Colonic mucosa (tissue), 4 donors: ENCODE measurements around the gene BEST3. TPM values are rescaled to one million over a fixed set of nuclear protein-coding genes. Genes with fewer than 3 reads are reported as not detected.

Experiments used
- DNase-seq: peaks from one replicate; pipeline ENCODE4 v3.0.0-alpha.2; 2020
- H3K27ac ChIP-seq: fragments of 200-600 bp; one replicate; pipeline ENCODE4 v1.8.0; 2021
- H3K27me3 ChIP-seq: fragments of 200-600 bp; one replicate; pipeline ENCODE4 v1.8.0; 2021
- H3K36me3 ChIP-seq: fragments of 200-600 bp; one replicate; pipeline ENCODE4 v1.8.0; 2021
- H3K4me1 ChIP-seq: fragments of 200-600 bp; one replicate; pipeline ENCODE4 v1.8.0; 2021; ENCODE audit warnings: mild to moderate bottlenecking
- H3K4me3 ChIP-seq: fragments of 200-600 bp; one replicate; pipeline ENCODE4 v1.8.0; 2021
- H3K9ac ChIP-seq, 2 donors: one replicate each; pipeline ENCODE4 v1.7.0; 2013; ENCODE audit warnings: control low read depth in 2 of 2, low read depth in 2 of 2, low read length in 2 of 2
- H3K9me3 ChIP-seq: fragments of 200-600 bp; one replicate; pipeline ENCODE4 v1.8.0; 2021
- intact Hi-C: fragments of 100-400 bp; cut with DNase I; formaldehyde crosslinking; loops from one replicate; pipeline ENCODE4 v1.14.1; 2022
- total RNA-seq, 2 donors: library from RNA; stranded (reverse); fragmentation: NEBNext Ultra II Directional in 1 of 2; extraction: Animal tissue kit (Norgen Biotek cat#: 25700) in 1 of 2; gene quantifications; one replicate each; pipeline ENCODE4 v1.2.1, GENCODE V29; 2021
- TF ChIP-seq, protein P1 (sequence below): fragments of 200-600 bp; IDR thresholded peaks from one replicate; pipeline ENCODE4 v1.8.0; 2022; ENCODE audit warnings: antibody characterized with exemption, mild to moderate bottlenecking
- donor health status: healthy.
- donor health status: DM: no; HTN: no; CAD: no.
- donor health status: DM: no; HTN: no; CAD: no.

Gene BEST3
- total RNA-seq, 2 donors from 2014 or later, result not detected

- H3K27me3 ChIP-seq, result no peaks in the 10 kb centered on the region
- intact Hi-C loops, result no loop called here
- no peak overlapping the region for H3K4me3 ChIP-seq
- TF ChIP-seq, protein P1, sequence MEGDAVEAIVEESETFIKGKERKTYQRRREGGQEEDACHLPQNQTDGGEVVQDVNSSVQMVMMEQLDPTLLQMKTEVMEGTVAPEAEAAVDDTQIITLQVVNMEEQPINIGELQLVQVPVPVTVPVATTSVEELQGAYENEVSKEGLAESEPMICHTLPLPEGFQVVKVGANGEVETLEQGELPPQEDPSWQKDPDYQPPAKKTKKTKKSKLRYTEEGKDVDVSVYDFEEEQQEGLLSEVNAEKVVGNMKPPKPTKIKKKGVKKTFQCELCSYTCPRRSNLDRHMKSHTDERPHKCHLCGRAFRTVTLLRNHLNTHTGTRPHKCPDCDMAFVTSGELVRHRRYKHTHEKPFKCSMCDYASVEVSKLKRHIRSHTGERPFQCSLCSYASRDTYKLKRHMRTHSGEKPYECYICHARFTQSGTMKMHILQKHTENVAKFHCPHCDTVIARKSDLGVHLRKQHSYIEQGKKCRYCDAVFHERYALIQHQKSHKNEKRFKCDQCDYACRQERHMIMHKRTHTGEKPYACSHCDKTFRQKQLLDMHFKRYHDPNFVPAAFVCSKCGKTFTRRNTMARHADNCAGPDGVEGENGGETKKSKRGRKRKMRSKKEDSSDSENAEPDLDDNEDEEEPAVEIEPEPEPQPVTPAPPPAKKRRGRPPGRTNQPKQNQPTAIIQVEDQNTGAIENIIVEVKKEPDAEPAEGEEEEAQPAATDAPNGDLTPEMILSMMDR, result no peak
- H3K9me3 ChIP-seq, result no peaks in the 10 kb centered on the region
- H3K36me3 ChIP-seq, result no peaks in the 10 kb centered on the region
- no peaks in the 10 kb centered on the region for H3K4me1 ChIP-seq
- no peak overlapping the region for H3K27ac ChIP-seq
- no peak overlapping the region for H3K9ac ChIP-seq
- DNase-seq, result no peak
Observed at GRCh38 chr12:69712826-69713225, 13.7 kb upstream of the BEST3 start.

DNA sequence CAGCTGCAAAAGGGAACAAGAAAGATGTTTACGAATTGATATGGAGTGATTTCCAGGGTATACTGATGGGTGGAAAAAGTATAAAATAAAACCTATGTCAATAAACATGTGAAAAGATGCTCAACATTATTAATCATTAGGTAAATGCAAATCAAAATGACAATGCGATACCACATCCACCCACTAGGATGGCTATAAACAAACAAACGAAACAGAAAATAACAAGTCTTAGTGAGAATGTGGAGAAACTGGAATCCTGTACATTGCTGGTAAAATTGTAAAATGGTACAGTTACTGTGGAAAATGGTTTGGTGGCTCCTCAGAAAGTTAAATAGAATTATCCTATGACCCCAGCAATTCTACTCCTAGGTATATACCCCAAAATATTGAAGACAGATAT, 9.5 kb upstream of the BEST3 start:
- DNase-seq, result no peak
- no peaks in the 10 kb centered on the region for H3K4me1 ChIP-seq

DNA sequence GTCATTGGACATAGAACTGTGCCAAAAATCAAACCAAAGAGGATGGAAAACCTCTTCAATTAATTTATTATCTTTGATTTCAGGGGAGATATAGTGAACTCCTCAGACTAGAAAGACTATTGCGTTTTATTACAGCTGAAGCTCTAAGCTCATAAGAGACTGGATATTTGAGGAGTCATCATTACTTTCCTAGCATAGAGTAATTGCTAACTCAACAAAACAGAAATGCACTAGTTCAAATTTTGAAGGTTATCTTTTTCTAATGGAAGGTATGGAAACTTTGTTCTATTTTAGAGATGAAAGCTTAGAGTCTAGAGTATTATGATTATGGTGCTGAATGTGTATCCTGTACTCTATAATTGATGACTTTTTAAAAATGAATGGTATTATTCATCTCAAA, 5.3 kb upstream of the BEST3 start:
- intact Hi-C loops, result no loop called here

More for the DNA sequence above, 9.5 kb upstream of the BEST3 start:
- intact Hi-C loops, result no loop called here
- Histone ChIP-seq H3K27ac (no peak overlapping the region), H3K9me3 (no peaks in the 10 kb centered on the region), H3K27me3 (no peaks in the 10 kb centered on the region), H3K4me3 (no peak overlapping the region), H3K9ac (no peak overlapping the region), H3K36me3 (no peaks in the 10 kb centered on the region)
- TF ChIP-seq, protein P1, result no peak

DNA sequence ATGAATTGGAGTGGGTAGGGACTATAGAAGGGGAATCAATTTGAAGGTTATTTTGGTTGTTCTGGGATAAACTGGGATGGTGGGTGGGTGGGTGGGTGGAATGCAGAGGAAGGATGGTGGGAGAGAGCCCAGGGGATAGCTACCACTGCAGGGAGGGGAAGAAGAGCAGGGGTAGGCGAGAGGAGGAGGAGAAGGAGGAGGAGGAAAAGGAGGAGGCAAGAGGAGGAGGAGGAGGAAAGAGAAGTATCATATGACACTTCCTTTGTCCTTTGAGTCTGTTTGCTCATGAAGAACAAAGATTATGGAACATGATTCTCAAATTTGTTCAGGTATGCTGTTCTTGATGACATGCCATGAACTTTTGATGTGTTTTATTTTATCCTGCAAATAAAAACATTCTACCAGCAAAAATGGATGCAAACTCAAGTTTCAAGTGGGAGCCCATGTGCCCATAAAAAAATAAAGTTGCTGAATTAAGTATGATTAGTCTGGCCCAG, 4.1 kb upstream of the BEST3 start:
- H3K36me3 ChIP-seq, result no peaks in the 10 kb centered on the region
- intact Hi-C loops, result no loop called here
- no peak overlapping the region for H3K4me3 ChIP-seq
- H3K27me3 ChIP-seq, result no peaks in the 10 kb centered on the region
- H3K9me3 ChIP-seq, result no peaks in the 10 kb centered on the region
- no peak overlapping the region for H3K27ac ChIP-seq
- no peaks in the 10 kb centered on the region for H3K4me1 ChIP-seq
- no peak overlapping the region for H3K9ac ChIP-seq
- TF ChIP-seq, protein P1, result no peak
- DNase-seq, result no peak

More for the DNA sequence above, 5.3 kb upstream of the BEST3 start:
- Histone ChIP-seq H3K4me1 (no peaks in the 10 kb centered on the region), H3K4me3 (no peak overlapping the region), H3K36me3 (no peaks in the 10 kb centered on the region), H3K9me3 (no peaks in the 10 kb centered on the region), H3K27me3 (no peaks in the 10 kb centered on the region), H3K9ac (no peak overlapping the region), H3K27ac (no peak overlapping the region)
- no peak for DNase-seq
- TF ChIP-seq, protein P1, result no peak

- no peak overlapping the region for H3K4me3 ChIP-seq
- no peak for DNase-seq
- TF ChIP-seq, protein P1, result no peak
- no peaks in the 10 kb centered on the region for H3K9me3 ChIP-seq
- no peaks in the 10 kb centered on the region for H3K36me3 ChIP-seq
- no peak overlapping the region for H3K9ac ChIP-seq
- no peak overlapping the region for H3K27ac ChIP-seq
- intact Hi-C loops, result no loop called here
- H3K4me1 ChIP-seq, result no peaks in the 10 kb centered on the region
- no peaks in the 10 kb centered on the region for H3K27me3 ChIP-seq
Observed at GRCh38 chr12:69701826-69702225, 2.7 kb upstream of the BEST3 start.

DNA sequence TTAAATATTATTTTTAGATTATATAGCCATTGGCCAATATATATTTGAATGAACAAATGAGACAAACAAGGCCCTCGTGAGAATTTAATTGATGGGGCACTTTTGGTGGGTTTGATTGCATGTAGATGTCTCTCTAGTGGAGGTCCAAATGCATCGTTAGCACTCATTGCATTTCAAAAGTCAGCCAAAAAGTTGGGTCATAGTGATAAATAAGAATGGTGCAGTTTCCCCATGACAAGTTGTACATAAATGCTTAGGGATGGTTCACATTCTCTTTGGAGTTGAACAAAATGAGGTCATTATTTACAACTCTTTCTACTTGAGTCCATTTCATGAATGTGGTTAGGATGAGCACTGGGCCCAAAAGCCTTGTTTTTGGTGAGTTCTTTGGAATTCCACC, 1.0 kb downstream of the BEST3 start:
- Histone ChIP-seq H3K4me3 (no peak overlapping the region), H3K36me3 (no peaks in the 10 kb centered on the region), H3K9me3 (no peaks in the 10 kb centered on the region), H3K27me3 (no peaks in the 10 kb centered on the region), H3K4me1 (no peaks in the 10 kb centered on the region), H3K27ac (no peak overlapping the region), H3K9ac (no peak overlapping the region)
- intact Hi-C loops, result no loop called here
- TF ChIP-seq, protein P1, result no peak
- DNase-seq, result no peak
